Transverse colon (tissue), 4 donors: ENCODE results near the gene CDKN1C. TPM values are rescaled to one million over a fixed set of nuclear protein-coding genes. Genes with fewer than 3 reads are reported as not detected.

Source experiments
- DNase-seq: peaks from one replicate; pipeline ENCODE4 v3.0.0-alpha.2; 2019
- H3K27ac ChIP-seq, 4 donors: fragments of 200-600 bp; sonication (generic); 2 replicates each; pipeline ENCODE4 v1.5.1; 2016 to 2018; ENCODE audit warnings: inconsistent platforms in 4 of 4
- H3K27me3 ChIP-seq: fragments of 200-600 bp; sonication (generic); 2 replicates; pipeline ENCODE4 v1.5.1; 2017; ENCODE audit warnings: inconsistent platforms
- H3K36me3 ChIP-seq, 4 donors: fragments of 200-600 bp; sonication (generic); 2 replicates each; pipeline ENCODE4 v1.5.1; 2017 to 2019; ENCODE audit warnings: inconsistent platforms in 4 of 4
- H3K4me1 ChIP-seq, 4 donors: fragments of 200-600 bp; sonication (generic); 2 replicates each; pipeline ENCODE4 v1.5.1; 2017 to 2020; ENCODE audit warnings: inconsistent platforms in 4 of 4
- H3K4me3 ChIP-seq, 4 donors: fragments of 200-600 bp; sonication (generic); 1 replicate in 1 of 4; 2 replicates in 3 of 4; pipeline versions ENCODE4 v1.5.1 to v1.6.1; 2017 to 2019; ENCODE audit warnings: inconsistent platforms in 4 of 4
- H3K9me3 ChIP-seq, 2 donors: fragments of 200-600 bp; sonication (generic); 2 replicates each; pipeline ENCODE4 v1.5.1; 2017 to 2019; ENCODE audit warnings: inconsistent platforms in 2 of 2
- CTCF ChIP-seq, 5 experiments: fragments of 200-600 bp in 3 of 5; fragments of 450-650 bp in 2 of 5; sonication (generic) in 3 of 5; IDR thresholded peaks; 1 replicate in 2 of 5; 2 replicates in 3 of 5; pipeline ENCODE4 v1.5.1; 2016 to 2017; ENCODE audit warnings: antibody characterized with exemption in 5 of 5, inconsistent platforms in 3 of 5, mild to moderate bottlenecking in 2 of 5, moderate library complexity in 1 of 5
- EP300 ChIP-seq: sonication (generic); formaldehyde crosslinking; IDR thresholded peaks from one replicate; pipeline ENCODE4 v1.6.1; 2017; ENCODE audit warnings: antibody characterized with exemption, low read depth
- POLR2A ChIP-seq: fragments of 450-650 bp; IDR thresholded peaks from one replicate; pipeline ENCODE4 v1.6.1; 2016; ENCODE audit warnings: antibody characterized with exemption, mild to moderate bottlenecking, moderate library complexity
- POLR2AphosphoS5 ChIP-seq, 3 donors: sonication (generic); formaldehyde crosslinking; IDR thresholded peaks; one replicate each; pipeline ENCODE4 v1.6.1; 2016; ENCODE audit warnings: antibody characterized with exemption in 3 of 3
- WGBS, 2 donors: methylation state at CpG; one replicate each; pipeline ENCODE4 v1.1.5; 2018; ENCODE audit warnings: low coverage in 1 of 2; 5-methylcytosine and 5-hydroxymethylcytosine counted together
- in situ Hi-C, 4 donors: fragments of 200-750 bp; cut with MboI; loops; one replicate each; pipeline versions ENCODE4 v1.15.0 to v1.15.1; 2017; ENCODE audit warnings: low sequenced_read_pairs in 3 of 4, low pct_ligation_motif_present in 1 of 4, low pct_unique_long_range_greater_than_20kb in 1 of 4
- intact Hi-C: fragments of 100-400 bp; cut with DNase I; formaldehyde crosslinking; loops from one replicate; pipeline ENCODE4 v1.15.1; 2023; ENCODE audit warnings: low total_unique reads
- total RNA-seq, 4 donors: library from RNA; depleted of rRNA; stranded (reverse); fragments of >200 nt; gene quantifications; one replicate each; pipeline ENCODE4 v1.1.0, GENCODE V29; 2016

CDKN1C gene
- total RNA-seq, 4 donors from 2014 or later, result 12.4 to 40.0 (median 27.7) TPM

- TF ChIP-seq CTCF (IDR thresholded peaks at IDR 0.05) (no peak), EP300 (no peak), POLR2A (no peak), POLR2AphosphoS5 (IDR thresholded peaks at IDR 0.05) (no peak)
- in situ Hi-C loops, result no loop called here
- WGBS, 2 donors, result 90% methylated on average over 11 of the region's 11 CpGs; no CpG with 5 or more reads in 1 of the 2 donors
- Histone ChIP-seq H3K27ac (no peak overlapping the region), H3K27me3 (no peaks in the 10 kb centered on the region), H3K4me1 (peaks cover 16 to 52% (median 46%) of the 10 kb centered on the region in 4 donors), H3K9me3 (no peaks in the 10 kb centered on the region), H3K4me3 (no peak overlapping the region), H3K36me3 (no peaks in the 10 kb centered on the region)
- intact Hi-C loops, result no loop called here
- peak; percentile 9 for DNase-seq
Observed at GRCh38 chr11:2926611-2927051, 41.1 kb upstream of the CDKN1C start.

- Histone ChIP-seq H3K27ac (peak overlapping the region; percentile 73 to 77 (median 74)), H3K4me3 (no peak overlapping the region), H3K27me3 (no peaks in the 10 kb centered on the region), H3K36me3 (no peaks in the 10 kb centered on the region), H3K9me3 (no peaks in the 10 kb centered on the region), H3K4me1 (peaks cover 15 to 46% (median 40%) of the 10 kb centered on the region in 4 donors)
- intact Hi-C loops, result no loop called here
- WGBS, 2 donors, result 83% methylated on average over 30 of the region's 30 CpGs; no CpG with 5 or more reads in 1 of the 2 donors
- in situ Hi-C loops, result no loop called here
- TF ChIP-seq POLR2AphosphoS5 (IDR thresholded peaks at IDR 0.05) (peak in 1 of 3 donors; percentile 22), EP300 (no peak)
- peak; percentile 70 for DNase-seq
Observed at GRCh38 chr11:2924821-2925675, 39.5 kb upstream of the CDKN1C start.

- intact Hi-C loops (no loop called here), in situ Hi-C loops (no loop called here)
- H3K4me1 ChIP-seq, result peaks cover 11 to 40% (median 35%) of the 10 kb centered on the region in 4 donors
- H3K36me3 ChIP-seq, result no peaks in the 10 kb centered on the region
- H3K9me3 ChIP-seq, result no peaks in the 10 kb centered on the region
- TF ChIP-seq CTCF (IDR thresholded peaks at IDR 0.05) (no peak), POLR2AphosphoS5 (IDR thresholded peaks at IDR 0.05) (peak in 1 of 3 donors; percentile 40)
- no peaks in the 10 kb centered on the region for H3K27me3 ChIP-seq
- peak overlapping the region; percentile 73 to 77 (median 74) for H3K27ac ChIP-seq
- WGBS, 2 donors, result 25 to 74% methylated on average over 1 to 6 of the region's 10 CpGs
- peak; percentile 87 for DNase-seq
- H3K4me3 ChIP-seq, result no peak overlapping the region
Observed at GRCh38 chr11:2924381-2924780, 38.8 kb upstream of the CDKN1C start.

- Histone ChIP-seq H3K36me3 (no peaks in the 10 kb centered on the region), H3K9me3 (no peaks in the 10 kb centered on the region), H3K4me1 (peaks cover 11 to 40% (median 31%) of the 10 kb centered on the region in 4 donors), H3K27me3 (no peaks in the 10 kb centered on the region), H3K27ac (peak overlapping the region; percentile 73 to 77 (median 74)), H3K4me3 (no peak overlapping the region)
- no peak for DNase-seq
- in situ Hi-C loops (no loop called here), intact Hi-C loops (no loop called here)
- no peak for TF ChIP-seq EP300
- WGBS, 2 donors, result 42 to 77% methylated on average over 2 to 15 of the region's 22 CpGs
Observed at GRCh38 chr11:2923446-2924375, 38.1 kb upstream of the CDKN1C start.

GRCh38 chr11:2922655-2923054 is 37.1 kb upstream of the CDKN1C start:
- Histone ChIP-seq H3K4me1 (peaks cover 2 to 30% (median 21%) of the 10 kb centered on the region in 4 donors), H3K36me3 (no peaks in the 10 kb centered on the region), H3K27me3 (no peaks in the 10 kb centered on the region), H3K4me3 (no peak overlapping the region), H3K27ac (no peak overlapping the region), H3K9me3 (no peaks in the 10 kb centered on the region)
- in situ Hi-C loops (no loop called here), intact Hi-C loops (no loop called here)
- no peak for DNase-seq
- TF ChIP-seq CTCF (IDR thresholded peaks at IDR 0.05) (no peak), EP300 (no peak), POLR2AphosphoS5 (IDR thresholded peaks at IDR 0.05) (no peak), POLR2A (no peak)
- 49 to 62% methylated on average over 3 of the region's 3 CpGs for WGBS, 2 donors
